ENCODE data around the gene PAX9.

Gene PAX9

GRCh38 chr14:36655963-36656686 is 5.5 kb upstream of the PAX9 start:
- DNase-seq (ENCODE audit: low read depth in 1 of 2, low spot score in 1 of 2) = no peak

GRCh38 chr14:36656687-36657398 is 4.8 kb upstream of the PAX9 start:
- DNase-seq (ENCODE audit: low read depth in 1 of 2, low spot score in 1 of 2) = no peak

GRCh38 chr14:36657399-36658122 is 4.1 kb upstream of the PAX9 start:
- no peak for DNase-seq (ENCODE audit: low read depth in 1 of 2, low spot score in 1 of 2)

GRCh38 chr14:36658123-36659009 is 3.3 kb upstream of the PAX9 start:
- DNase-seq (ENCODE audit: low read depth in 1 of 2, low spot score in 1 of 2) = no peak

GRCh38 chr14:36659010-36659821 is 2.4 kb upstream of the PAX9 start:
- no peak for DNase-seq (ENCODE audit: low read depth in 1 of 2, low spot score in 1 of 2)

- DNase-seq (ENCODE audit: low read depth in 1 of 2, low spot score in 1 of 2) = no peak
These were observed 1.6 kb upstream of the PAX9 start for GRCh38 chr14:36659822-36660735.

GRCh38 chr14:36660736-36661505 is 739 bp upstream of the PAX9 start:
- no peak for DNase-seq (ENCODE audit: low read depth in 1 of 2, low spot score in 1 of 2)

- DNase-seq (ENCODE audit: low read depth in 1 of 2, low spot score in 1 of 2) = no peak
These were observed 540 bp downstream of the PAX9 start for GRCh38 chr14:36662258-36662542.

GRCh38 chr14:36662543-36663403 is 1.1 kb downstream of the PAX9 start:
- DNase-seq (ENCODE audit: low read depth in 1 of 2, low spot score in 1 of 2) = no peak

- no peak for DNase-seq (ENCODE audit: low read depth in 1 of 2, low spot score in 1 of 2)
These were observed 2.0 kb downstream of the PAX9 start for GRCh38 chr14:36663404-36664321.

- no peak for DNase-seq (ENCODE audit: low read depth in 1 of 2, low spot score in 1 of 2)
These were observed 2.9 kb downstream of the PAX9 start for GRCh38 chr14:36664322-36665193.

GRCh38 chr14:36665887-36666415 is 4.3 kb downstream of the PAX9 start:
- DNase-seq (ENCODE audit: low read depth in 1 of 2, low spot score in 1 of 2) = no peak

- no peak for DNase-seq (ENCODE audit: low read depth in 1 of 2, low spot score in 1 of 2)
These were observed 5.0 kb downstream of the PAX9 start for GRCh38 chr14:36666416-36667206.

- no peak for DNase-seq (ENCODE audit: low read depth in 1 of 2, low spot score in 1 of 2)
These were observed 6.0 kb downstream of the PAX9 start for GRCh38 chr14:36667679-36668078.

- no peak for DNase-seq (ENCODE audit: low read depth in 1 of 2, low spot score in 1 of 2)
These were observed 9.5 kb downstream of the PAX9 start for GRCh38 chr14:36671149-36671548.

All from stimulated activated CD4-positive, alpha-beta T cell treated with anti-CD3 and anti-CD28 coated beads, Interleukin-15, amount 100 ng/mL, for 1 hour (primary cell).